ENCODE results near the gene EHBP1.

GRCh38 chr2:62928015-62928414, 222.5 kb downstream of the EHBP1 start:
- TF ChIP-seq SIN3A (IDR thresholded peaks at IDR 0.05; ENCODE audit: borderline replicate concordance, insufficient read depth, low read length) (no peak), TAF1 (IDR thresholded peaks at IDR 0.05; ENCODE audit: borderline replicate concordance, insufficient read depth, low read length) (no peak), POLR2AphosphoS5 (IDR thresholded peaks at IDR 0.05; ENCODE audit: low read depth, low read length) (no peak)
